Heart right ventricle (tissue), 16 donors: ENCODE data around the gene GNG2. TPM values are rescaled to one million over a fixed set of nuclear protein-coding genes. Genes with fewer than 3 reads are reported as not detected.

Experiments
- ATAC-seq, 8 donors: fragments of 200-7000 bp; cut with Tn5 transposase; one replicate each; pipeline ENCODE4 v1.9.1; 2020; ENCODE audit warnings: mild to moderate bottlenecking in 8 of 8, moderate library complexity in 8 of 8, moderate number of reproducible peaks in 1 of 8
- DNase-seq, 2 donors: peaks; one replicate each; pipeline ENCODE4 v3.0.0-alpha.2; 2020
- H3K27ac ChIP-seq, 10 donors: fragments of 200-600 bp; sonication (generic) in 2 of 10; one replicate each; pipeline versions ENCODE4 v1.5.0 to v1.8.0; 2020 to 2022; ENCODE audit warnings: mild to moderate bottlenecking in 3 of 10
- H3K27me3 ChIP-seq, 7 donors: fragments of 200-600 bp; one replicate each; pipeline ENCODE4 v1.8.0; 2021 to 2022; ENCODE audit warnings: mild to moderate bottlenecking in 2 of 7
- H3K36me3 ChIP-seq, 9 donors: fragments of 200-600 bp; sonication (generic) in 1 of 9; one replicate each; pipeline versions ENCODE4 v1.5.0 to v1.8.0; 2020 to 2022; ENCODE audit warnings: mild to moderate bottlenecking in 2 of 9
- H3K4me1 ChIP-seq, 9 donors: fragments of 200-600 bp; sonication (generic) in 1 of 9; one replicate each; pipeline versions ENCODE4 v1.5.0 to v1.8.0; 2020 to 2022; ENCODE audit warnings: mild to moderate bottlenecking in 4 of 9
- H3K4me3 ChIP-seq, 10 donors: fragments of 200-600 bp; sonication (generic) in 2 of 10; one replicate each; pipeline versions ENCODE4 v1.5.0 to v1.8.0; 2020 to 2022; ENCODE audit warnings: mild to moderate bottlenecking in 7 of 10, moderate library complexity in 2 of 10
- H3K9me3 ChIP-seq, 11 donors: fragments of 200-600 bp in 10 of 11; sonication (generic) in 2 of 11; one replicate each; pipeline versions ENCODE4 v1.5.0 to v1.8.0; 2013 to 2022; ENCODE audit warnings: mild to moderate bottlenecking in 2 of 11, control low read depth in 1 of 11, moderate library complexity in 1 of 11
- CTCF ChIP-seq, 9 donors: fragments of 200-600 bp; sonication (generic) in 2 of 9; IDR thresholded peaks; one replicate each; pipeline versions ENCODE4 v1.5.0 to v1.8.0; 2021 to 2022; ENCODE audit warnings: antibody characterized with exemption in 9 of 9, mild to moderate bottlenecking in 5 of 9, moderate library complexity in 1 of 9
- WGBS, 2 donors: extraction: QIAGEN DNeasy Blood & Tissue Kit; methylation state at CpG; one replicate each; pipeline ENCODE4 v1.1.7; 2013; ENCODE audit warnings: inconsistent platforms in 1 of 2; 5-methylcytosine and 5-hydroxymethylcytosine counted together
- intact Hi-C, 10 donors: fragments of 100-400 bp; cut with DNase I; formaldehyde crosslinking; loops; one replicate each; pipeline versions ENCODE4 v1.11.1 to v1.14.2; 2022
- polyA plus RNA-seq, 2 donors: library from polyadenylated mRNA; stranded (reverse); fragments of 200-250 nt; gene quantifications; one replicate each; pipeline ENCODE4 v1.2.3, GENCODE V29; 2013
- total RNA-seq, 10 donors: library from RNA; stranded (reverse); fragmentation: NEBNext Ultra II Directional in 3 of 10; extraction: Animal tissue kit (Norgen Biotek cat#: 25700) in 3 of 10; gene quantifications; one replicate each; pipeline versions ENCODE4 v1.2.1 to v1.2.4, GENCODE V29; 2021 to 2023
- donor health status: Arrhythmogenic right ventricular cardiomyopathy.
- donor health status: ischemic (EF 13 %, LVEDD 7.1; RV severe dilation, severe dysfunction).
- donor health status: healthy with polysubstance abuse.
- donor health status: DM: no; HTN: yes; CAD: no.
- donor health status: DM: no; HTN: no; CAD: no.
- donor health status: ischemic (EF 25% LVEDD 6.9; RV normal size, moderate dysfunction).
- donor health status: ischemic (EF 25% LVEDD 5.7; RV mildly dilated, moderate dysfunction).
- donor health status: healthy.
- donor health status: DM: yes; HTN: yes; CAD: no.
- donor health status: Ischemic cardiomyopathy.
- donor health status: ischemic (EF 35%, LVEDD 5.7; RV mildly dilated, moderate dysfunction).
- donor health status: nonischemic (EF 11% LVEDD 7.7; RV severe dilation, severe dysfunction).
- donor health status: DM: yes; HTN: yes; CAD: no.
- donor health status: PGD.
- donor health status: ischemic (EF 29% LVEDD 5.4; RV normal size, mild dysfunction).
- donor health status: nonischemic (EF 23%, LVEDD 6.1; RV moderate dilation, normal function).

GNG2 gene
- total and polyA plus RNA-seq, 12 donors: 3.6 to 20.6 (median 7.2) TPM

- no peak overlapping the region for H3K4me3 ChIP-seq
- WGBS, 2 donors: 45 to 46% methylated on average over 3 of the region's 3 CpGs
- H3K9me3 ChIP-seq: no peaks in the 10 kb centered on the region
- ATAC-seq (no peak), DNase-seq (no peak)
- peak overlapping the region in 3 of 10 donors; percentile 7 to 44 (median 28) for H3K27ac ChIP-seq
- peaks cover 0 to 97% (median 35%) of the 10 kb centered on the region in 9 donors for H3K36me3 ChIP-seq
- intact Hi-C loops: loop anchor here in 2 of 10 donors (5.0 kb wide), 2 partner anchors 132 to 267 kb away; partner anchors contain the start of gene PTGDR (in 1 of the 2)
- TF ChIP-seq CTCF (IDR thresholded peaks at IDR 0.05): no peak
- H3K27me3 ChIP-seq: no peaks in the 10 kb centered on the region
- H3K4me1 ChIP-seq: peaks cover 0 to 75% (median 37%) of the 10 kb centered on the region in 9 donors
Measured at GRCh38 chr14:52000696-52001095, 140.3 kb downstream of the GNG2 start.

- H3K4me3 ChIP-seq: no peak overlapping the region
- ATAC-seq (peak in 7 of 8 donors; percentile 30 to 63 (median 49)), DNase-seq (no peak)
- no peak for TF ChIP-seq CTCF (IDR thresholded peaks at IDR 0.05)
- peaks cover 0 to 100% (median 46%) of the 10 kb centered on the region in 9 donors for H3K36me3 ChIP-seq
- peaks cover 0 to 62% (median 28%) of the 10 kb centered on the region in 9 donors for H3K4me1 ChIP-seq
- H3K27ac ChIP-seq: peak overlapping the region in 7 of 10 donors; percentile 29 to 66 (median 56)
- no peaks in the 10 kb centered on the region for H3K9me3 ChIP-seq
- intact Hi-C loops: loop anchor here in 2 of 10 donors (5.0 kb wide), 2 partner anchors 130 to 265 kb away; partner anchors contain the start of gene PTGDR (in 1 of the 2)
- WGBS, 2 donors: 66 to 68% methylated on average over 4 of the region's 4 CpGs
- no peaks in the 10 kb centered on the region for H3K27me3 ChIP-seq
Measured at GRCh38 chr14:52002542-52002941, 142.1 kb downstream of the GNG2 start.

- intact Hi-C loops: loop anchor here in 2 of 10 donors (5.0 kb wide), 2 partner anchors 129 to 264 kb away; partner anchors contain the start of gene PTGDR (in 1 of the 2)
- no peaks in the 10 kb centered on the region for H3K27me3 ChIP-seq
Measured at GRCh38 chr14:52003324-52003723, 142.9 kb downstream of the GNG2 start.

GRCh38 chr14:52005625-52006024 lies 145.2 kb downstream of the GNG2 start:
- no peaks in the 10 kb centered on the region for H3K9me3 ChIP-seq
- H3K4me3 ChIP-seq: no peak overlapping the region
- no peak for TF ChIP-seq CTCF (IDR thresholded peaks at IDR 0.05)
- H3K27me3 ChIP-seq: no peaks in the 10 kb centered on the region
- DNase-seq (no peak), ATAC-seq (no peak)
- H3K27ac ChIP-seq: peak overlapping the region in 2 of 10 donors; percentile 2 to 32
- H3K4me1 ChIP-seq: peaks cover 0 to 61% (median 26%) of the 10 kb centered on the region in 9 donors
- 53 to 59% methylated on average over 2 of the region's 2 CpGs for WGBS, 2 donors
- H3K36me3 ChIP-seq: peaks cover 0 to 100% (median 61%) of the 10 kb centered on the region in 9 donors
- intact Hi-C loops: no loop called here

More at GRCh38 chr14:52003324-52003723, 142.9 kb downstream of the GNG2 start:
- H3K9me3 ChIP-seq: no peaks in the 10 kb centered on the region
- ATAC-seq (peak in 7 of 8 donors; percentile 23 to 91 (median 75)), DNase-seq (no peak)
- H3K27ac ChIP-seq: peak overlapping the region in 9 of 10 donors; percentile 34 to 66 (median 56)
- peaks cover 0 to 100% (median 51%) of the 10 kb centered on the region in 9 donors for H3K36me3 ChIP-seq
- TF ChIP-seq CTCF (IDR thresholded peaks at IDR 0.05): no peak
- peaks cover 0 to 62% (median 28%) of the 10 kb centered on the region in 9 donors for H3K4me1 ChIP-seq
- 28 to 31% methylated on average over 3 of the region's 3 CpGs for WGBS, 2 donors
- no peak overlapping the region for H3K4me3 ChIP-seq
